Smooth muscle cell (in vitro differentiated cells): ENCODE measurements around the gene EQTN. TPM values are rescaled to one million over a fixed set of nuclear protein-coding genes. Genes with fewer than 3 reads are reported as not detected.

Experiments
- DNase-seq: peaks from one replicate; lab custom pipeline; 2025; ENCODE audit not compliant: unreplicated experiment; lab: John Stamatoyannopoulos, UW
- H2AFZ ChIP-seq: fragments of 200-600 bp; sonication (generic); 2 replicates; pipeline ENCODE4 v1.6.0; 2016; ENCODE audit warnings: antibody characterized with exemption, low read depth, mild to moderate bottlenecking
- H3F3A ChIP-seq: fragments of 200-600 bp; sonication (generic); 2 replicates; pipeline ENCODE4 v1.6.0; 2017; ENCODE audit warnings: antibody characterized with exemption, low read depth
- H3K27ac ChIP-seq: fragments of 200-600 bp; sonication (generic); 2 replicates; pipeline ENCODE4 v1.5.1; 2016; ENCODE audit warnings: low read depth, mild to moderate bottlenecking
- H3K27me3 ChIP-seq: fragments of 200-600 bp; sonication (generic); 2 replicates; pipeline ENCODE4 v1.6.1; 2016; ENCODE audit warnings: low read depth, mild to moderate bottlenecking
- H3K36me3 ChIP-seq: fragments of 200-600 bp; sonication (generic); 2 replicates; pipeline ENCODE4 v1.5.1; 2016; ENCODE audit warnings: low read depth
- H3K4me1 ChIP-seq: fragments of 200-600 bp; sonication (generic); 2 replicates; pipeline ENCODE4 v1.5.1; 2016; ENCODE audit warnings: low read depth
- H3K4me2 ChIP-seq: fragments of 200-600 bp; sonication (generic); 2 replicates; pipeline ENCODE4 v1.6.0; 2016; ENCODE audit warnings: mild to moderate bottlenecking
- H3K4me3 ChIP-seq: fragments of 200-600 bp; sonication (generic); 2 replicates; pipeline ENCODE4 v1.5.1; 2016; ENCODE audit warnings: mild to moderate bottlenecking
- H3K79me2 ChIP-seq: fragments of 200-600 bp; sonication (generic); 2 replicates; pipeline ENCODE4 v1.6.0; 2016; ENCODE audit warnings: low read depth, mild to moderate bottlenecking
- H3K9ac ChIP-seq: fragments of 200-600 bp; sonication (generic); 2 replicates; pipeline ENCODE4 v1.6.0; 2016; ENCODE audit warnings: low read depth
- H3K9me3 ChIP-seq: fragments of 200-600 bp; sonication (generic); replicated peaks from 2 replicates; pipeline ENCODE4 v1.5.1; 2016; ENCODE audit warnings: low read depth
- H4K20me1 ChIP-seq: fragments of 200-600 bp; sonication (generic); 2 replicates; pipeline ENCODE4 v1.6.0; 2016; ENCODE audit warnings: low read depth
- WGBS: methylation state at CpG from one replicate; pipeline ENCODE4 v1.1.7; 2016; ENCODE audit warnings: low lambda C conversion rate; 5-methylcytosine and 5-hydroxymethylcytosine counted together
- polyA plus RNA-seq: library from polyadenylated mRNA; unstranded; fragments of >200 nt; fragmentation: Nextera tagmentation; extraction: Ambion mirVana; gene quantifications from 2 replicates; pipeline ENCODE4 v1.2.1, GENCODE V29; 2016
- total RNA-seq: library from RNA; depleted of rRNA; stranded (reverse); fragments of >200 nt; gene quantifications from 2 replicates; pipeline ENCODE4 v1.2.3, GENCODE V29; 2014
- TF ChIP-seq, protein P1 (sequence below): fragments of 200-600 bp; sonication (generic); IDR thresholded peaks from 2 replicates; pipeline ENCODE4 v1.5.1; 2017; ENCODE audit warnings: borderline replicate concordance, mild to moderate bottlenecking, antibody characterized with exemption; ENCODE audit not compliant: insufficient read depth, poor library complexity, severe bottlenecking

EQTN gene
- total and polyA plus RNA-seq, 2 experiments from 2014 or later, result not detected

DNA sequence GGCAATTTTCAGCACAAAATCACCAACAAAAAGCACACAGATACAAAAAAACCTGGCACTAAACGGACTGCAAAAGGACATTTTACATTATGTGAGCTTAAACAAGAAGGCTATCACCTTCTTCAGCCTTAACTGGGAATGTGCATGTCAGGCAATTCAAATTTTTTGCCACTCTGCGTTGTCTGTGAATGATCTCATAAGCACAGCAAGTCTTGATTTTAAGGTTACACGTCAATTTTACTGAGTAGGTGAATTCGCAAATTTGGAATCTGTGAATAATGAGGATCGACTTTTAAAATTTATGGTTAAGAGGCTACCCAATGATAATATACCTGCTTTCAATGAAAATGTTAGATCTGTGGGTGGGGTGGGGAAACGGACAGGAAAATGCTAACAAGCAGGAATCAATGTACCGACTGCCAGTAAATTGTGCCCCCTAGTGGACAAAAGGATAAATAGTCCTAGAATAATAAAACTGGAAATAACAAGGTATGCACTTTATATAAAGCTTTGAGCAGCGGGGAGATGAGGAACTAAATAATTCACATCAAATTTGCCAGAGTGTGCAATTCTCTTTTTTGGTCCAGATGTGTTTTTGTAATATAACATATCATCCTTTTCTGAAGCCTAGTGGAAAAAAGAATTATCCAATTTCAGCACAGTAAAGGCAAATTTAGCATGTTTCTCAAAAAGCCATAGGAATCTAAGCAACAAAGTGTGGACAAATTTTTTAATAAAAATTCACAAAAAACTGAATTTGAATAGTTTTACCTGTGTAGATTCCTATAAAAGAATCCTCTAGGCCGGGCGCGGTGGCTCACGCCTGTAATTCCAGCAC lies 20.5 kb downstream of the EQTN start:
- TF ChIP-seq, protein P1, sequence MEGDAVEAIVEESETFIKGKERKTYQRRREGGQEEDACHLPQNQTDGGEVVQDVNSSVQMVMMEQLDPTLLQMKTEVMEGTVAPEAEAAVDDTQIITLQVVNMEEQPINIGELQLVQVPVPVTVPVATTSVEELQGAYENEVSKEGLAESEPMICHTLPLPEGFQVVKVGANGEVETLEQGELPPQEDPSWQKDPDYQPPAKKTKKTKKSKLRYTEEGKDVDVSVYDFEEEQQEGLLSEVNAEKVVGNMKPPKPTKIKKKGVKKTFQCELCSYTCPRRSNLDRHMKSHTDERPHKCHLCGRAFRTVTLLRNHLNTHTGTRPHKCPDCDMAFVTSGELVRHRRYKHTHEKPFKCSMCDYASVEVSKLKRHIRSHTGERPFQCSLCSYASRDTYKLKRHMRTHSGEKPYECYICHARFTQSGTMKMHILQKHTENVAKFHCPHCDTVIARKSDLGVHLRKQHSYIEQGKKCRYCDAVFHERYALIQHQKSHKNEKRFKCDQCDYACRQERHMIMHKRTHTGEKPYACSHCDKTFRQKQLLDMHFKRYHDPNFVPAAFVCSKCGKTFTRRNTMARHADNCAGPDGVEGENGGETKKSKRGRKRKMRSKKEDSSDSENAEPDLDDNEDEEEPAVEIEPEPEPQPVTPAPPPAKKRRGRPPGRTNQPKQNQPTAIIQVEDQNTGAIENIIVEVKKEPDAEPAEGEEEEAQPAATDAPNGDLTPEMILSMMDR, result peak; percentile 79
- no peak overlapping the region for H3K9ac ChIP-seq
- H3K9me3 ChIP-seq, result no peaks in the 10 kb centered on the region
- no peak overlapping the region for H3K27ac ChIP-seq
- H3F3A ChIP-seq, result no peaks in the 10 kb centered on the region
- no peaks in the 10 kb centered on the region for H3K4me1 ChIP-seq
- H3K4me3 ChIP-seq, result peak overlapping the region; percentile 42
- no peaks in the 10 kb centered on the region for H3K27me3 ChIP-seq
- no peaks in the 10 kb centered on the region for H3K36me3 ChIP-seq
- H2AFZ ChIP-seq, result peak overlapping the region; percentile 88
- no peak for DNase-seq
- H3K79me2 ChIP-seq, result no peaks in the 10 kb centered on the region
- H3K4me2 ChIP-seq, result peak overlapping the region; percentile 80
- 44% methylated on average over 12 of the region's 12 CpGs for WGBS
- H4K20me1 ChIP-seq, result no peaks in the 10 kb centered on the region

DNA sequence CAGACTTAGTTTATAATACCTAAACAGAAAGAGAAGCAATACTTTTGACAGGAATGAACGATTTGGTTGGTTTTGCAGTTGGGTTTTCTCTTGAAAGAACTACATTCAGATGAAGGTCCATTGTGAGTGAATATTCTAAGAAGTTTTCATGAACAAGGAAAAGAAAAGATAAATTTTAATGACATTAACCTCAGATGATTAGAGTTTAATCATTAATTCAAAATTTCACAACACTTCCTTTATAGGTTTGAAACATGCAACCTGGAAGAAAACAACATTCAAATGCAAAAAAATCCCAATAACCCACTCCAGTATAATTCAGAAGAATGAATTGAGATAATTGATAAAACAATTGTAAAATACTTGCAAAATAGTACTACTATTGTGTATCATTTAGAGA lies 23.8 kb downstream of the EQTN start:
- Histone ChIP-seq H2AFZ (peak overlapping the region; percentile 15), H3K27ac (no peak overlapping the region), H3K9ac (no peak overlapping the region), H3K79me2 (no peaks in the 10 kb centered on the region), H3K9me3 (no peaks in the 10 kb centered on the region), H3K4me1 (peaks cover 9% of the 10 kb centered on the region), H3K4me2 (no peak overlapping the region), H3K4me3 (no peak overlapping the region), H3F3A (no peaks in the 10 kb centered on the region), H3K27me3 (no peaks in the 10 kb centered on the region), H3K36me3 (no peaks in the 10 kb centered on the region), H4K20me1 (no peaks in the 10 kb centered on the region)
- no peak for DNase-seq
- TF ChIP-seq, protein P1, result no peak
- 93% methylated on average over 1 of the region's 1 CpG for WGBS

DNA sequence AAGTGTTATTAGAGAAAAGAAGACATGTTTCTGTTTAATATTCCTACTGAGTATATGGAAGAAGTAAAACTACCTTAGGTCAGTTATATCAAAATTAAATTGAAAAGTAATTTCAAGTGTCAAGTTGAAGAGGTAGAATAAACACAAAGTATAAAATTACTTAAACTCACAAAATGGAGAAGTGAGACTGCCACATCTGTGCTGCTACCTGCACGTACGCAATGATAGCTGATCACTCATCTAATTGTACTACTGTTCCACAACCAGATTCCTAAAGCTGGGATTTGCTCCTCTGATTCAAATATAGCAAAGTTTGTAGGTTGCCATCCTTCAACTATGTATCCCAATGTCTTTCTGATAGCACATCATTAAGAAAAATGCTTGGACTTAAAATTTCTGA lies 24.8 kb downstream of the EQTN start:
- Histone ChIP-seq H3K79me2 (no peaks in the 10 kb centered on the region), H3K9me3 (no peaks in the 10 kb centered on the region), H3K4me1 (peaks cover 9% of the 10 kb centered on the region), H3K27ac (no peak overlapping the region), H3F3A (no peaks in the 10 kb centered on the region), H3K4me3 (no peak overlapping the region), H3K27me3 (no peaks in the 10 kb centered on the region), H3K36me3 (no peaks in the 10 kb centered on the region), H2AFZ (no peak overlapping the region), H4K20me1 (no peaks in the 10 kb centered on the region), H3K9ac (no peak overlapping the region), H3K4me2 (no peak overlapping the region)
- TF ChIP-seq, protein P1, result no peak
- 98% methylated on average over 2 of the region's 2 CpGs for WGBS
- no peak for DNase-seq
